Endothelial cell of umbilical vein (primary cell): ENCODE data around the gene YTHDF1. TPM values are rescaled to one million over a fixed set of nuclear protein-coding genes. Genes with fewer than 3 reads are reported as not detected.

ENCODE experiments used
- BruUV-seq: library from RNA; stranded (reverse); fragments of 400-500 nt; replicated peaks from 2 replicates; lab custom pipeline; 2021; lab: Mats Ljungman, UMichigan
- CTCF ChIA-PET: fragments of 300-600, 350-600 bp; sonication (Branson Sonifier 250); formaldehyde crosslinking; loops from one replicate; lab custom pipeline; 2021; ENCODE audit warnings: antibody characterized with exemption, inconsistent platforms; lab: Charles Lee
- POLR2A ChIA-PET: fragments of 300-600, 350-600 bp; sonication (Branson Sonifier 250); formaldehyde crosslinking; loops from one replicate; lab custom pipeline; 2021; ENCODE audit warnings: antibody characterized with exemption, inconsistent platforms; lab: Charles Lee
- DNase-seq: peaks from one replicate; pipeline ENCODE4 v3.0.0-alpha.2; 2011; ENCODE audit warnings: low read depth, low spot score
- FAIRE-seq: peaks from 2 replicates; lab custom pipeline; 2011; peaks lifted over from hg19 to GRCh38; lab: Jason Lieb, UNC
- H2AFZ ChIP-seq: 2 replicates; pipeline ENCODE4 v1.6.0; 2012; ENCODE audit warnings: low read depth, low read length, control low read depth, inconsistent platforms
- H3K27ac ChIP-seq: 2 replicates; pipeline ENCODE4 v1.5.1; 2011; ENCODE audit warnings: low read depth, mild to moderate bottlenecking, control low read depth, low read length, moderate library complexity; ENCODE audit not compliant: insufficient read depth
- H3K27me3 ChIP-seq, 2 experiments: 2 replicates each; pipeline versions ENCODE4 v1.6.0 to v1.6.1; 2011; ENCODE audit warnings: low read length in 2 of 2, mixed read lengths in 1 of 2; ENCODE audit not compliant: control insufficient read depth in 2 of 2, insufficient read depth in 2 of 2
- H3K36me3 ChIP-seq, 2 experiments: 2 replicates in 1 of 2; 3 replicates in 1 of 2; pipeline ENCODE4 v1.5.1; 2011; ENCODE audit warnings: low read length in 2 of 2, mild to moderate bottlenecking in 1 of 2, moderate library complexity in 1 of 2; ENCODE audit not compliant: control insufficient read depth in 2 of 2, insufficient read depth in 2 of 2; ENCODE audit errors: extremely low read depth in 1 of 2
- H3K4me1 ChIP-seq: 3 replicates; pipeline ENCODE4 v1.5.1; 2011; ENCODE audit warnings: mild to moderate bottlenecking, low read length; ENCODE audit not compliant: control insufficient read depth, insufficient read depth; ENCODE audit errors: extremely low read depth
- H3K4me2 ChIP-seq: 2 replicates; pipeline ENCODE4 v1.6.1; 2011; ENCODE audit warnings: low read length, control low read depth, mixed read lengths; ENCODE audit not compliant: insufficient read depth
- H3K4me3 ChIP-seq, 3 experiments: fragments of 200-600 bp in 1 of 3; sonication (generic), shearing (Covaris generic) in 1 of 3; replicated peaks in 1 of 3; 2 replicates each; pipeline ENCODE4 v1.5.1; 2011 to 2016; ENCODE audit warnings: control low read depth in 3 of 3, low read length in 3 of 3, mild to moderate bottlenecking in 2 of 3, inconsistent platforms in 1 of 3, low read depth in 1 of 3, moderate library complexity in 1 of 3; ENCODE audit not compliant: insufficient read depth in 1 of 3
- H3K79me2 ChIP-seq: 2 replicates; pipeline ENCODE4 v1.6.0; 2012; ENCODE audit warnings: low read length, inconsistent platforms; ENCODE audit not compliant: control insufficient read depth, insufficient read depth
- H3K9ac ChIP-seq: replicated peaks from 2 replicates; pipeline ENCODE3; 2011; ENCODE audit warnings: low read length, control low read depth; ENCODE audit not compliant: insufficient read depth; ENCODE audit errors: extremely low read depth
- H3K9me1 ChIP-seq: replicated peaks from 3 replicates; pipeline ENCODE4 v1.6.0; 2011; ENCODE audit warnings: mild to moderate bottlenecking, low read length; ENCODE audit not compliant: control insufficient read depth, insufficient read depth; ENCODE audit errors: extremely low read depth
- H3K9me3 ChIP-seq: replicated peaks from 2 replicates; pipeline ENCODE4 v1.5.1; 2012; ENCODE audit warnings: low read length, inconsistent platforms; ENCODE audit not compliant: control insufficient read depth, insufficient read depth
- H4K20me1 ChIP-seq: replicated peaks from 2 replicates; pipeline ENCODE3; 2011; ENCODE audit warnings: mild to moderate bottlenecking, low read length; ENCODE audit not compliant: control insufficient read depth, insufficient read depth; ENCODE audit errors: extremely low read depth
- CTCF ChIP-seq, 2 donors: IDR thresholded peaks; 1 replicate in 1 of 2; 2 replicates in 1 of 2; pipeline ENCODE4 v1.5.1; 2011; ENCODE audit warnings: low read length in 2 of 2, mild to moderate bottlenecking in 2 of 2, moderate library complexity in 2 of 2, control low read depth in 1 of 2, inconsistent platforms in 1 of 2, low read depth in 1 of 2; ENCODE audit not compliant: insufficient read depth in 1 of 2; ENCODE audit errors: extremely low read depth in 1 of 2
- FOS ChIP-seq: IDR thresholded peaks from 2 replicates; pipeline ENCODE4 v1.6.1; 2011; ENCODE audit warnings: mild to moderate bottlenecking, low read length, moderate library complexity, borderline replicate concordance; ENCODE audit not compliant: insufficient read depth
- GATA2 ChIP-seq: IDR thresholded peaks from 2 replicates; pipeline ENCODE4 v1.7.0; 2011; ENCODE audit warnings: low read depth, mild to moderate bottlenecking, moderate library complexity, mixed read lengths, low read length; ENCODE audit not compliant: insufficient read length, insufficient read depth
- JUN ChIP-seq: IDR thresholded peaks from 2 replicates; pipeline ENCODE4 v1.6.1; 2011; ENCODE audit warnings: borderline replicate concordance, low read depth; ENCODE audit not compliant: insufficient read length, insufficient read depth
- POLR2A ChIP-seq: IDR thresholded peaks from 2 replicates; pipeline ENCODE4 v1.6.1; 2012; ENCODE audit warnings: low read depth, mild to moderate bottlenecking, control low read depth, low read length
- POLR2AphosphoS5 ChIP-seq: IDR thresholded peaks from 2 replicates; pipeline ENCODE4 v1.6.1; 2012; ENCODE audit warnings: low read depth, mild to moderate bottlenecking, control low read depth, low read length, moderate library complexity; ENCODE audit not compliant: insufficient read depth
- dilution Hi-C: fragments of 300-500 bp; cut with MboI; formaldehyde crosslinking; loops from one replicate; pipeline ENCODE4 v1.15.0; 2019; ENCODE audit warnings: low sequenced_read_pairs; ENCODE audit not compliant: extremely low pct_ligation_motif_present
- intact Hi-C: fragments of 100-400 bp; cut with micrococcal nuclease; formaldehyde crosslinking; loops from one replicate; pipeline ENCODE4 v1.10.0; 2022
- polyA plus RNA-seq, 4 experiments: library from polyadenylated mRNA; depleted of rRNA in 3 of 4; stranded (reverse) in 3 of 4; unstranded in 1 of 4; fragments of >200 nt; gene quantifications; 2 replicates each; pipeline versions ENCODE4 v1.2.1 to v1.2.3, GENCODE V29; 2011 to 2012; ENCODE audit warnings: missing spikeins in 1 of 4
- total RNA-seq: library from RNA; stranded (reverse); gene quantifications from 2 replicates; pipeline ENCODE4 v1.2.3, GENCODE V29; 2021

Gene YTHDF1
- total and polyA plus RNA-seq, 2 donors (not counting 3 experiments of a cell fraction or from before 2014, with no cell fraction given): 25.2 to 44.4 TPM

- Histone ChIP-seq H4K20me1 (no peaks in the 10 kb centered on the region), H3K9me3 (no peaks in the 10 kb centered on the region), H2AFZ (no peak overlapping the region), H3K4me3 (no peak overlapping the region), H3K4me2 (no peak overlapping the region), H3K27ac (no peak overlapping the region), H3K36me3 (no peaks in the 10 kb centered on the region), H3K79me2 (no peaks in the 10 kb centered on the region), H3K9ac (no peak overlapping the region), H3K27me3 (peaks cover 50 to 66% of the 10 kb centered on the region in 2 experiments), H3K4me1 (no peaks in the 10 kb centered on the region), H3K9me1 (no peaks in the 10 kb centered on the region)
- no TSS peak for BruUV-seq
- ChIA-PET POLR2A (no interaction called here), CTCF (no interaction called here)
- dilution Hi-C loops (no loop called here), intact Hi-C loops (loop anchor here (5.0 kb wide), 1 partner anchor 120 kb away; no protein-coding TSS in a partner anchor)
- DNase-seq (no peak), FAIRE-seq (no peak)
- TF ChIP-seq GATA2: no peak
- no peak for TF ChIP-seq CTCF (IDR thresholded peaks at IDR 0.05; ENCODE audit: extremely low read depth in 1 of 2, insufficient read depth in 1 of 2, low read depth in 1 of 2, low read length in 2 of 2)
- TF ChIP-seq JUN: no peak
- no peak for TF ChIP-seq POLR2AphosphoS5
- TF ChIP-seq FOS: no peak
- no peak for TF ChIP-seq POLR2A
These were observed 38.7 kb downstream of the YTHDF1 start for GRCh38 chr20:63177134-63177784.
